Neural progenitor cell (in vitro differentiated cells): Measurements from ENCODE around the gene BACE2. TPM values are rescaled to one million over a fixed set of nuclear protein-coding genes. Genes with fewer than 3 reads are reported as not detected.

Experiments used
- DNase-seq: peaks from one replicate; pipeline ENCODE4 v3.0.0-alpha.2; 2016; ENCODE audit warnings: low spot score
- H2AFZ ChIP-seq: fragments of 200-600 bp; sonication (generic); replicated peaks from 2 replicates; pipeline ENCODE4 v1.6.1; 2016; ENCODE audit warnings: antibody characterized with exemption
- H3F3A ChIP-seq: fragments of 200-600 bp; sonication (generic); 2 replicates; pipeline ENCODE4 v1.6.1; 2016; ENCODE audit warnings: antibody characterized with exemption, low read depth
- H3K27ac ChIP-seq: fragments of 200-600 bp; sonication (generic); 2 replicates; pipeline ENCODE4 v1.5.1; 2016; ENCODE audit warnings: mild to moderate bottlenecking
- H3K27me3 ChIP-seq: fragments of 200-600 bp; sonication (generic); 2 replicates; pipeline ENCODE4 v1.6.1; 2016; ENCODE audit warnings: mild to moderate bottlenecking, moderate library complexity
- H3K36me3 ChIP-seq: fragments of 200-600 bp; sonication (generic); 2 replicates; pipeline ENCODE4 v1.5.1; 2016
- H3K4me1 ChIP-seq: fragments of 200-600 bp; sonication (generic); 2 replicates; pipeline ENCODE4 v1.6.1; 2016; ENCODE audit warnings: mixed run types
- H3K4me2 ChIP-seq: fragments of 200-600 bp; sonication (generic); 2 replicates; pipeline ENCODE4 v1.6.1; 2016
- H3K4me3 ChIP-seq: fragments of 200-600 bp; sonication (generic); 2 replicates; pipeline ENCODE4 v1.5.1; 2016
- H3K79me2 ChIP-seq: fragments of 200-600 bp; sonication (generic); 2 replicates; pipeline ENCODE4 v1.6.1; 2016; ENCODE audit warnings: low read depth
- H3K9ac ChIP-seq: fragments of 200-600 bp; sonication (generic); 2 replicates; pipeline ENCODE4 v1.6.1; 2016
- H3K9me3 ChIP-seq: fragments of 200-600 bp; sonication (generic); 2 replicates; pipeline ENCODE4 v1.5.1; 2016; ENCODE audit warnings: low read depth
- H4K20me1 ChIP-seq: fragments of 200-600 bp; sonication (generic); 2 replicates; pipeline ENCODE4 v1.6.1; 2016; ENCODE audit warnings: low read depth
- H3K27ac Mint-ChIP-seq: 3 replicates; pipeline ENCODE4 v1.8.0; 2021; ENCODE audit warnings: mixed read lengths
- H3K27me3 Mint-ChIP-seq: 2 replicates; pipeline ENCODE4 v1.8.0; 2022; ENCODE audit warnings: low read depth, mild to moderate bottlenecking, inconsistent platforms, moderate library complexity, mixed read lengths; ENCODE audit not compliant: insufficient read depth
- H3K36me3 Mint-ChIP-seq: 3 replicates; pipeline ENCODE4 v1.8.0; 2021; ENCODE audit warnings: mixed read lengths
- H3K4me1 Mint-ChIP-seq: 3 replicates; pipeline ENCODE4 v1.8.0; 2021; ENCODE audit warnings: mixed read lengths
- H3K4me3 Mint-ChIP-seq: 3 replicates; pipeline ENCODE4 v1.8.0; 2021; ENCODE audit warnings: mild to moderate bottlenecking, moderate library complexity, mixed read lengths
- H3K9me3 Mint-ChIP-seq: 3 replicates; pipeline ENCODE4 v1.8.0; 2020; ENCODE audit warnings: mixed read lengths
- EZH2 ChIP-seq: fragments of 200-600 bp; sonication (generic); IDR thresholded peaks from 2 replicates; pipeline ENCODE4 v1.6.1; 2017; ENCODE audit warnings: antibody characterized with exemption, mild to moderate bottlenecking, moderate library complexity
- EZH2phosphoT487 ChIP-seq: fragments of 200-600 bp; sonication (generic); IDR thresholded peaks from 2 replicates; pipeline ENCODE4 v1.6.1; 2017; ENCODE audit warnings: antibody characterized with exemption
- total RNA-seq: library from RNA; depleted of rRNA; stranded (reverse); fragments of >200 nt; gene quantifications from 2 replicates; pipeline ENCODE4 v1.2.3, GENCODE V29; 2015; ENCODE audit warnings: low replicate concordance
- TF ChIP-seq, protein P1 (sequence below): fragments of 200-600 bp; sonication (generic); IDR thresholded peaks from 2 replicates; pipeline ENCODE4 v1.5.1; 2017; ENCODE audit warnings: antibody characterized with exemption, mild to moderate bottlenecking

The BACE2 gene
- total RNA-seq, 1 donor from 2014 or later: 0.15 TPM

DNA sequence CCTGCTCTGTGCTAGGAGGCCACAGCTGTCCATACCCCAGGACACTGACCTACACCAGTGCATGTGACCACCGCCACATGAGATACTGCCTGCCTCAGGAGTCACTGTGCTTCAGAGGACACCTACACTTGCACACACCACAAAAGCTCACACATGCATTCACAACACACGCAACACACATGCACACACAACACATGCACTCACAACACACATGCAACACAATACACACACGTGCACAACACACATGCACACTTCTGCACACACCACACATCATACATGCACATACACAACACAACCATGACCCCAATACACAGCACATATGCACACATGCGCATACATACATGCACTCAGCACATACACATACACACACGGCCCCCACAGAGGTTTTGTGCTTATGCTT lies 28.7 kb upstream of the BACE2 start:
- H3K9me3 Mint-ChIP-seq: peaks cover 10% of the 10 kb centered on the region
- no peaks in the 10 kb centered on the region for H3K27me3 ChIP-seq
- H4K20me1 ChIP-seq: no peaks in the 10 kb centered on the region
- no peak for DNase-seq
- no peak overlapping the region for H3K27ac Mint-ChIP-seq
- no peaks in the 10 kb centered on the region for H3K79me2 ChIP-seq
- H3K4me1 ChIP-seq: no peaks in the 10 kb centered on the region
- H3K36me3 Mint-ChIP-seq: no peaks in the 10 kb centered on the region
- no peak overlapping the region for H2AFZ ChIP-seq
- no peaks in the 10 kb centered on the region for H3F3A ChIP-seq
- H3K4me3 Mint-ChIP-seq: no peak overlapping the region
- H3K4me3 ChIP-seq: no peak overlapping the region
- no peak overlapping the region for H3K4me2 ChIP-seq
- peaks cover 2% of the 10 kb centered on the region for H3K27me3 Mint-ChIP-seq
- H3K36me3 ChIP-seq: no peaks in the 10 kb centered on the region
- TF ChIP-seq EZH2: no peak
- no peak overlapping the region for H3K27ac ChIP-seq
- H3K9me3 ChIP-seq: no peaks in the 10 kb centered on the region
- H3K9ac ChIP-seq: no peak overlapping the region
- H3K4me1 Mint-ChIP-seq: peaks cover 15% of the 10 kb centered on the region

DNA sequence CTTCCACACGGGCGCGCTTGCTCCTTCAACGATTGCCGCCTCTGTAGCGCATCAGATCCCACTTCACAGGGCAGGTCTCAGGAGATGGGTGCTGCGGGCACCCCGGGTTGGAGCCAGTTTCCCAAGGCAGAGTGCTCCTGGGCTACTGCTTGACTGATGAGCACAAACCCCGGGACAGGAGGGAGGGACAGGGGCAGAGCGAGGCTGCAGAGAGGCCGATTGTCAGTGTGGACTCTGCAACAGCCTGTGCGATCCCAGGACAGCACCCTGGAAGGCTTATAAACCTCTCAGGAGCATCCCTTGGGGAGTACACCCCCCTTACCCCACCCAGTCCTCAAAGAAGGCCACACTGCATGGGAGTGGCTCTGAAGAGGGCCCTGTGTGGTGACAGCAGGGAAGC lies 28.0 kb upstream of the BACE2 start:
- no peak for DNase-seq
- H3K27ac Mint-ChIP-seq: no peak overlapping the region
- Histone ChIP-seq H3K27ac (no peak overlapping the region), H3K27me3 (no peaks in the 10 kb centered on the region), H4K20me1 (no peaks in the 10 kb centered on the region), H3K4me3 (no peak overlapping the region), H3F3A (no peaks in the 10 kb centered on the region), H2AFZ (no peak overlapping the region), H3K9me3 (no peaks in the 10 kb centered on the region), H3K9ac (no peak overlapping the region), H3K79me2 (no peaks in the 10 kb centered on the region), H3K36me3 (no peaks in the 10 kb centered on the region), H3K4me1 (no peaks in the 10 kb centered on the region), H3K4me2 (no peak overlapping the region)
- no peak for TF ChIP-seq EZH2
- TF ChIP-seq EZH2phosphoT487: no peak
- TF ChIP-seq, protein P1, sequence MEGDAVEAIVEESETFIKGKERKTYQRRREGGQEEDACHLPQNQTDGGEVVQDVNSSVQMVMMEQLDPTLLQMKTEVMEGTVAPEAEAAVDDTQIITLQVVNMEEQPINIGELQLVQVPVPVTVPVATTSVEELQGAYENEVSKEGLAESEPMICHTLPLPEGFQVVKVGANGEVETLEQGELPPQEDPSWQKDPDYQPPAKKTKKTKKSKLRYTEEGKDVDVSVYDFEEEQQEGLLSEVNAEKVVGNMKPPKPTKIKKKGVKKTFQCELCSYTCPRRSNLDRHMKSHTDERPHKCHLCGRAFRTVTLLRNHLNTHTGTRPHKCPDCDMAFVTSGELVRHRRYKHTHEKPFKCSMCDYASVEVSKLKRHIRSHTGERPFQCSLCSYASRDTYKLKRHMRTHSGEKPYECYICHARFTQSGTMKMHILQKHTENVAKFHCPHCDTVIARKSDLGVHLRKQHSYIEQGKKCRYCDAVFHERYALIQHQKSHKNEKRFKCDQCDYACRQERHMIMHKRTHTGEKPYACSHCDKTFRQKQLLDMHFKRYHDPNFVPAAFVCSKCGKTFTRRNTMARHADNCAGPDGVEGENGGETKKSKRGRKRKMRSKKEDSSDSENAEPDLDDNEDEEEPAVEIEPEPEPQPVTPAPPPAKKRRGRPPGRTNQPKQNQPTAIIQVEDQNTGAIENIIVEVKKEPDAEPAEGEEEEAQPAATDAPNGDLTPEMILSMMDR: no peak
- H3K4me1 Mint-ChIP-seq: peaks cover 15% of the 10 kb centered on the region
- H3K9me3 Mint-ChIP-seq: peaks cover 10% of the 10 kb centered on the region
- H3K27me3 Mint-ChIP-seq: peaks cover 3% of the 10 kb centered on the region
- H3K4me3 Mint-ChIP-seq: no peak overlapping the region
- no peaks in the 10 kb centered on the region for H3K36me3 Mint-ChIP-seq

DNA sequence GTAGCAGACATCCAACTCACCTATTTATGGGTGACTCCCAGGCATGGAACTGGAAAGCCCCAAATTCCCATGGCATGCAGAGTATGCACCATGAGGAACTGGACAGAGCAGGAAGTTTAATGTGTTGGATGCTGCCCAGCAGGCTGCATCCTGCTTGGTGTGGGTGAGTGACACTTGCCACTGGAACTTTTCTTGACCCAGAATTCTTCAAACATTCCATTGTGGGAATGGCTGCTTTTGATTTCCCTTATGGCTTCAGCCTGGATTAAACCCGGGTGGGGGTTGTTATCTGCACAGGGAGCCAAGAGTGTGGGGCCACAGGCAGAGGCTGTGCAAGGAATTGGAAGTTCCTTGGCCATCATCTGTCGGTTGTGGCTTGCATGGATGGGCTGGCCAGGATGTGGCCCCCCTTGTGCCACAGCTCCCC lies 26.9 kb upstream of the BACE2 start:
- no peaks in the 10 kb centered on the region for H3K27me3 ChIP-seq
- Mint-ChIP-seq H3K4me3 (no peak overlapping the region), H3K27me3 (peaks cover 7% of the 10 kb centered on the region), H3K9me3 (peaks cover 7% of the 10 kb centered on the region), H3K36me3 (no peaks in the 10 kb centered on the region), H3K27ac (no peak overlapping the region), H3K4me1 (peaks cover 15% of the 10 kb centered on the region)
- no peaks in the 10 kb centered on the region for H3K9me3 ChIP-seq
- no peaks in the 10 kb centered on the region for H3K36me3 ChIP-seq
- no peak for DNase-seq
- no peak overlapping the region for H3K4me2 ChIP-seq
- no peaks in the 10 kb centered on the region for H3K79me2 ChIP-seq
- no peak overlapping the region for H2AFZ ChIP-seq
- no peaks in the 10 kb centered on the region for H3K4me1 ChIP-seq
- no peaks in the 10 kb centered on the region for H4K20me1 ChIP-seq
- no peak overlapping the region for H3K9ac ChIP-seq
- no peak overlapping the region for H3K27ac ChIP-seq
- no peaks in the 10 kb centered on the region for H3F3A ChIP-seq
- no peak overlapping the region for H3K4me3 ChIP-seq
- TF ChIP-seq EZH2phosphoT487: no peak
- TF ChIP-seq, protein P1: no peak
- TF ChIP-seq EZH2: no peak

DNA sequence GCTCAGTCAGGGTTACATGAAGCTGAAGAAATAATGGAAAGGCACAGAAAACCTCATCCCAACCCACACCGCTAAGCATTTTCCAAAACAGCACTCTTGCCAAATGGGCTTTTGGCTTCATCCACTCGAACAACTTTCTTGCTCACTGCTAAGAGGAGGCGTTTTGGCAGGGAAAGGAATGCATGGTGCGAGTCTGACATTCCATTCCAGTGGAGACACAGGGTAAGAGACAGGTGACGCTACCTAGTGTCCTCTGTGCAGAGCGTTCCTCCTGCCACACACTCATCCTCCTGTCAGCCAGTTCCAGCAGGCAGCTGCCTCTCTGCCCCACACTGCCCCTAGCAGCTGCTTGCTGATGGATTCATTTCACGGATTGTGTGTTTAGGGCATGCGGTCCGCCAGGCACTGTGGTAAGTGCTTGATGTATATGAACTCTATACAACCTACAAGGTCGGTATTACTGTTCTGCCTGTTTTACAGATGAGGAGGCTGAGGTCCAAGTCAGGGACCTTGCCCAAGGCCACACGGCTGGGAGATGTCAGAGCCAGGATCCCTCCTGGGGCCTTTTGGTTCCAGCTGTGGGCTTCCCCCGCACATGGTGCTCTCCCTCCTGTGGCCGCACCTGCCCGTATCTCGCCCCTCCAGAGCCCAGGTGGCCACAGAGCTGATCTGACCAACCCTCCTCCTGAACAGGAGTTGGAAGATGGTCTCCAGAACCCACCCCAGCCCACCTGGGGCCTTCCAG lies 25.7 kb upstream of the BACE2 start:
- H3K9me3 ChIP-seq: no peaks in the 10 kb centered on the region
- DNase-seq: peak; percentile 21
- no peaks in the 10 kb centered on the region for H4K20me1 ChIP-seq
- Mint-ChIP-seq H3K4me1 (peaks cover 17% of the 10 kb centered on the region), H3K36me3 (no peaks in the 10 kb centered on the region), H3K9me3 (peaks cover 9% of the 10 kb centered on the region), H3K4me3 (no peak overlapping the region), H3K27ac (peak overlapping the region; percentile 90), H3K27me3 (peaks cover 8% of the 10 kb centered on the region)
- no peaks in the 10 kb centered on the region for H3K79me2 ChIP-seq
- no peak overlapping the region for H3K4me3 ChIP-seq
- TF ChIP-seq EZH2: no peak
- TF ChIP-seq, protein P1: no peak
- no peak for TF ChIP-seq EZH2phosphoT487
- H3K36me3 ChIP-seq: no peaks in the 10 kb centered on the region
- H3K4me2 ChIP-seq: no peak overlapping the region
- H3F3A ChIP-seq: peaks cover 2% of the 10 kb centered on the region
- H3K27me3 ChIP-seq: no peaks in the 10 kb centered on the region
- H3K4me1 ChIP-seq: no peaks in the 10 kb centered on the region
- no peak overlapping the region for H2AFZ ChIP-seq
- H3K9ac ChIP-seq: no peak overlapping the region
- H3K27ac ChIP-seq: no peak overlapping the region
